H54 (cell line): ENCODE data around the gene FNDC10.

Source experiments
- DNase-seq: peaks from one replicate; pipeline ENCODE4 v3.0.0; 2011; ENCODE audit warnings: low spot score, mixed read lengths; ENCODE audit not compliant: insufficient read length
- FAIRE-seq: peaks from 3 replicates; lab custom pipeline; 2011; peaks lifted over from hg19 to GRCh38; lab: Jason Lieb, UNC
- POLR2A ChIP-seq: IDR thresholded peaks from 2 replicates; pipeline ENCODE4 v1.6.1; 2011; ENCODE audit warnings: low read depth, mild to moderate bottlenecking, low read length

FNDC10 gene

GRCh38 chr1:1615256-1616044, 15.5 kb upstream of the FNDC10 start, which contains the start of gene MIB2:
Gene MIB2, plus strand, starts transcription at chr1:1615500. Its CDS starts 7,953 bp downstream, at chr1:1623453.
- TF ChIP-seq POLR2A, result peak; percentile 75
- no peak for FAIRE-seq
- DNase-seq, result peak; percentile 99

- TF ChIP-seq POLR2A, result no peak
- FAIRE-seq (no peak), DNase-seq (no peak)
Observed at GRCh38 chr1:1614954-1615255, 15.0 kb upstream of the FNDC10 start.

- FAIRE-seq (no peak), DNase-seq (no peak)
- TF ChIP-seq POLR2A, result no peak
Observed at GRCh38 chr1:1614204-1614953, 14.4 kb upstream of the FNDC10 start.

- TF ChIP-seq POLR2A, result no peak
- FAIRE-seq, result no peak
- no peak for DNase-seq
Observed at GRCh38 chr1:1613509-1614082, 13.7 kb upstream of the FNDC10 start.

GRCh38 chr1:1612104-1612400, 12.1 kb upstream of the FNDC10 start:
- DNase-seq, result no peak
- TF ChIP-seq POLR2A, result no peak
- no peak for FAIRE-seq

GRCh38 chr1:1610796-1611195, 10.9 kb upstream of the FNDC10 start:
- FAIRE-seq (no peak), DNase-seq (no peak)

GRCh38 chr1:1609822-1610485, 10.0 kb upstream of the FNDC10 start:
- TF ChIP-seq POLR2A, result no peak
- DNase-seq, result no peak

More at GRCh38 chr1:1610796-1611195, 10.9 kb upstream of the FNDC10 start:
- no peak for TF ChIP-seq POLR2A

GRCh38 chr1:1606232-1606631, 6.3 kb upstream of the FNDC10 start:
- FAIRE-seq, result no peak
- no peak for DNase-seq
- no peak for TF ChIP-seq POLR2A

More at GRCh38 chr1:1609822-1610485, 10.0 kb upstream of the FNDC10 start:
- FAIRE-seq, result no peak

- FAIRE-seq (no peak), DNase-seq (no peak)
Observed at GRCh38 chr1:1605724-1606123, 5.8 kb upstream of the FNDC10 start.

GRCh38 chr1:1605034-1605591, 5.2 kb upstream of the FNDC10 start:
- FAIRE-seq (no peak), DNase-seq (no peak)
- TF ChIP-seq POLR2A, result no peak

More at GRCh38 chr1:1605724-1606123, 5.8 kb upstream of the FNDC10 start:
- TF ChIP-seq POLR2A, result no peak

GRCh38 chr1:1604374-1605033, 4.6 kb upstream of the FNDC10 start:
- TF ChIP-seq POLR2A, result no peak
- no peak for FAIRE-seq
- DNase-seq, result no peak

GRCh38 chr1:1603671-1604373, 3.9 kb upstream of the FNDC10 start:
- no peak for DNase-seq
- no peak for TF ChIP-seq POLR2A
- no peak for FAIRE-seq

GRCh38 chr1:1602968-1603506, 3.1 kb upstream of the FNDC10 start:
- no peak for FAIRE-seq
- DNase-seq, result no peak
- no peak for TF ChIP-seq POLR2A
